Right lobe of liver (tissue), 6 donors: Measurements from ENCODE around the gene CASQ2. TPM values are rescaled to one million over a fixed set of nuclear protein-coding genes. Genes with fewer than 3 reads are reported as not detected.

Experiments used
- ATAC-seq, 4 donors: fragments of 200-7000 bp; cut with Tn5 transposase; one replicate each; pipeline ENCODE4 v1.9.1; 2020; ENCODE audit warnings: mild to moderate bottlenecking in 4 of 4, moderate library complexity in 4 of 4
- DNase-seq, 3 donors: peaks; one replicate each; pipeline ENCODE4 v3.0.0-alpha.2; 2020
- H3K27ac ChIP-seq, 3 donors: fragments of 200-600 bp; one replicate each; pipeline ENCODE4 v1.8.0; 2022
- H3K27me3 ChIP-seq, 2 donors: fragments of 200-600 bp; one replicate each; pipeline ENCODE4 v1.8.0; 2022
- H3K36me3 ChIP-seq, 4 donors: fragments of 200-600 bp; sonication (generic) in 1 of 4; one replicate each; pipeline versions ENCODE4 v1.5.1 to v1.8.0; 2017 to 2022; ENCODE audit warnings: control low read depth in 1 of 4
- H3K4me1 ChIP-seq, 4 donors: fragments of 200-600 bp; sonication (generic) in 1 of 4; one replicate each; pipeline versions ENCODE4 v1.5.1 to v1.8.0; 2017 to 2022; ENCODE audit warnings: control low read depth in 1 of 4
- H3K4me3 ChIP-seq, 3 donors: fragments of 200-600 bp; one replicate each; pipeline ENCODE4 v1.8.0; 2022
- H3K9me3 ChIP-seq, 4 donors: fragments of 200-600 bp; sonication (generic) in 1 of 4; one replicate each; pipeline versions ENCODE4 v1.5.1 to v1.8.0; 2017 to 2022; ENCODE audit warnings: control low read depth in 1 of 4
- POLR2A ChIP-seq: fragments of 450-650 bp; IDR thresholded peaks from one replicate; pipeline ENCODE4 v1.6.1; 2017; ENCODE audit warnings: antibody characterized with exemption, mild to moderate bottlenecking
- WGBS: methylation state at CpG from one replicate; pipeline ENCODE4 v1.1.6; 2018; ENCODE audit warnings: low coverage, low lambda C conversion rate; ENCODE audit not compliant: insufficient coverage; ENCODE audit errors: missing lambda C conversion rate; 5-methylcytosine and 5-hydroxymethylcytosine counted together
- intact Hi-C, 2 donors: fragments of 100-400 bp; cut with DNase I; formaldehyde crosslinking; loops; one replicate each; pipeline versions ENCODE4 v1.11.2 to v1.14.1; 2022
- total RNA-seq, 6 experiments: library from RNA; depleted of rRNA in 2 of 6; stranded (reverse); fragments of >200 nt in 2 of 6; fragmentation: NEBNext Ultra II Directional in 3 of 6; extraction: Animal tissue kit (Norgen Biotek cat#: 25700) in 3 of 6; gene quantifications; one replicate each; pipeline versions ENCODE4 v1.1.0 to v1.2.4, GENCODE V29; 2016 to 2023
- TF ChIP-seq, protein P1 (sequence below), 4 donors: fragments of 200-600 bp in 3 of 4; fragments of 450-650 bp in 1 of 4; IDR thresholded peaks; one replicate each; pipeline versions ENCODE4 v1.5.1 to v1.8.0; 2016 to 2022; ENCODE audit warnings: antibody characterized with exemption in 4 of 4, mild to moderate bottlenecking in 2 of 4
- donor health status: DM: no; HTN: yes; CAD: no.
- donor health status: DM: no; HTN: no; CAD: no.
- donor health status: DM: no; HTN: no; CAD: no.
- donor health status: DM: no; HTN: yes; CAD: no.
- donor health status: DM: no; HTN: yes; CAD: no.

CASQ2 gene
- total RNA-seq, 6 experiments from 2014 or later: 0.09 to 0.44 (median 0.21) TPM; not detected in 2

DNA sequence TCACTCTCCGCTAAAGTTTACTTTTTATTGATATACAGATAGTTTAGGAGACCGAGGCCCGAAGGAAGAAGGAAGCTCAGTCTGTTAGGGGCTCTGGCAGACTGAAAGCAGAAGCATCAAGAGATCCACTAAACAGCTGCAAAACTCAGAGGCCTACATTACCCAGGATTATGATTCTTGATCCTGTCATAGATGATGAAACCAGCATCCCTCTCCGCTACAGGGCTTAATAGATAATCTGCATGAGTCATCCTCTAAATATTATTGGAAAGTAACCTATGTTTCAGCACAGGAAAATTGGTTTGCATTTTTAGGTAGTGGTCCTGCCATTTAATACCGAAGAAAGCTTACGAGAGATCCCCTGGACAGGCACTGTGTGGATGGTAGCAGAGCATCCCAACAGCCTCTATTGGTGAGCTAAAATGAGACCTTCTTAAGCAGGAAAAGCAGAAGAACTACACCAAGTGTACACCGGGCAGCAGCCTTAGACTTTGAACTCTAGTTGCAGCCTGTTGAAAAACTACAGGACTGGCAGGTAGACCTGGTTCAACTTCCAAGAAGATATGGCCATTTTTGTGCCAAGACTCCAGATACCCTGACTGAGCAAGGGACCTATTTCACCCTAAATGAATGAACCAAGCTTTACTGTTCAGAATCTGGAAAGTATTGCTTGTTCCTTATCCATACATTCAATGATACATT is 6.8 kb downstream of the CASQ2 start:
- peak in 1 of 4 donors; percentile 51 for ATAC-seq
- Histone ChIP-seq H3K27ac (no peak overlapping the region), H3K27me3 (no peaks in the 10 kb centered on the region), H3K4me3 (no peak overlapping the region), H3K4me1 (no peaks in the 10 kb centered on the region), H3K36me3 (no peaks in the 10 kb centered on the region), H3K9me3 (no peaks in the 10 kb centered on the region)
- intact Hi-C loops: loop anchor here (10.0 kb wide), 1 partner anchor 147 kb away; no protein-coding TSS in a partner anchor
- 73% methylated on average over 5 of the region's 7 CpGs for WGBS
- TF ChIP-seq, protein P1, sequence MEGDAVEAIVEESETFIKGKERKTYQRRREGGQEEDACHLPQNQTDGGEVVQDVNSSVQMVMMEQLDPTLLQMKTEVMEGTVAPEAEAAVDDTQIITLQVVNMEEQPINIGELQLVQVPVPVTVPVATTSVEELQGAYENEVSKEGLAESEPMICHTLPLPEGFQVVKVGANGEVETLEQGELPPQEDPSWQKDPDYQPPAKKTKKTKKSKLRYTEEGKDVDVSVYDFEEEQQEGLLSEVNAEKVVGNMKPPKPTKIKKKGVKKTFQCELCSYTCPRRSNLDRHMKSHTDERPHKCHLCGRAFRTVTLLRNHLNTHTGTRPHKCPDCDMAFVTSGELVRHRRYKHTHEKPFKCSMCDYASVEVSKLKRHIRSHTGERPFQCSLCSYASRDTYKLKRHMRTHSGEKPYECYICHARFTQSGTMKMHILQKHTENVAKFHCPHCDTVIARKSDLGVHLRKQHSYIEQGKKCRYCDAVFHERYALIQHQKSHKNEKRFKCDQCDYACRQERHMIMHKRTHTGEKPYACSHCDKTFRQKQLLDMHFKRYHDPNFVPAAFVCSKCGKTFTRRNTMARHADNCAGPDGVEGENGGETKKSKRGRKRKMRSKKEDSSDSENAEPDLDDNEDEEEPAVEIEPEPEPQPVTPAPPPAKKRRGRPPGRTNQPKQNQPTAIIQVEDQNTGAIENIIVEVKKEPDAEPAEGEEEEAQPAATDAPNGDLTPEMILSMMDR (IDR thresholded peaks at IDR 0.05): no peak
- no peak for TF ChIP-seq POLR2A
- DNase-seq: no peak

DNA sequence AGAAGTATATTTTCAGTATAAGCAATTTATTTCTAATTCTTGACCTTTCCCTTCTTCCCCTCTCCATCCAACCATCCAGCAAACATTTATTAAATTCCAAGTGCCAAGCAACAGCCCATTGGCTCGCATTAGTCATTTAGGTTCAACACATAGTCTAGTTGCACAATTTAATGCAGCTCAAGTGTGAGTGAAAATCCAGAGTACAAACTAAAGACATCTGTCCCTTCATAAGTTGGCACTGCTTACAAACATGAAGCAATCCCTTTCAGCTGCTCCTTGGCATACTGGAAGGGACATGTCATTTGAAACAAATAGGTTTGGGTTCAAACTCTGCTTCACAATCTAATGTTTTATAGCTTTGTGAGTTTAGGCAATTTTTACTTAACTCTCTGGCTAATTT is 10.7 kb downstream of the CASQ2 start:
- H3K4me1 ChIP-seq: no peaks in the 10 kb centered on the region
- DNase-seq (no peak), ATAC-seq (no peak)
- no peak overlapping the region for H3K4me3 ChIP-seq
- WGBS: 33% methylated on average over 1 of the region's 1 CpG
- H3K27me3 ChIP-seq: no peaks in the 10 kb centered on the region
- TF ChIP-seq POLR2A: no peak
- TF ChIP-seq, protein P1 (IDR thresholded peaks at IDR 0.05): no peak
- no peaks in the 10 kb centered on the region for H3K36me3 ChIP-seq
- no peak overlapping the region for H3K27ac ChIP-seq
- intact Hi-C loops: no loop called here
- no peaks in the 10 kb centered on the region for H3K9me3 ChIP-seq

DNA sequence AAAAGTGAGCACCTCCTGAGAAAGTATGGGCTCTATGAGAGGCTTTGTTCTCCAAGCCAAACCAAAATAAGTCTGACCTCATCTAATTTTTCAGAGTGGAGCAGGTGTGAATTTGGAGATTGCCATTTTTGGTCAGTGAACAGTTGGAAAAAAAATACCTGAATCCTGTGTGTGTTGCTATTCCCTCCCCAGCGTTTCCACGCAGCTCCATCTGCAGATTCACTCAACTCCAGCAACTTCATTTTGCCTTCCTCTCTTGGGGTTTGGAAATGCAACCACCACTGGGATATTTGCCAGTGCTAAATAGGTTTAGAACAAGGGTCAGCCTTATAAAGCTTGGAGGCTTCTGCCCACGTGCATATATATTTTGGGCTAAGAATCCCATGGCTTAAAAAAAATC is 11.2 kb downstream of the CASQ2 start:
- ATAC-seq: no peak
- TF ChIP-seq, protein P1 (IDR thresholded peaks at IDR 0.05): no peak
- no peak for TF ChIP-seq POLR2A
- H3K36me3 ChIP-seq: no peaks in the 10 kb centered on the region
- 56% methylated on average over 2 of the region's 3 CpGs for WGBS
- no peaks in the 10 kb centered on the region for H3K27me3 ChIP-seq
- no peaks in the 10 kb centered on the region for H3K4me1 ChIP-seq
- H3K27ac ChIP-seq: no peak overlapping the region
- H3K4me3 ChIP-seq: no peak overlapping the region
- DNase-seq: no peak
- no peaks in the 10 kb centered on the region for H3K9me3 ChIP-seq
- intact Hi-C loops: no loop called here

DNA sequence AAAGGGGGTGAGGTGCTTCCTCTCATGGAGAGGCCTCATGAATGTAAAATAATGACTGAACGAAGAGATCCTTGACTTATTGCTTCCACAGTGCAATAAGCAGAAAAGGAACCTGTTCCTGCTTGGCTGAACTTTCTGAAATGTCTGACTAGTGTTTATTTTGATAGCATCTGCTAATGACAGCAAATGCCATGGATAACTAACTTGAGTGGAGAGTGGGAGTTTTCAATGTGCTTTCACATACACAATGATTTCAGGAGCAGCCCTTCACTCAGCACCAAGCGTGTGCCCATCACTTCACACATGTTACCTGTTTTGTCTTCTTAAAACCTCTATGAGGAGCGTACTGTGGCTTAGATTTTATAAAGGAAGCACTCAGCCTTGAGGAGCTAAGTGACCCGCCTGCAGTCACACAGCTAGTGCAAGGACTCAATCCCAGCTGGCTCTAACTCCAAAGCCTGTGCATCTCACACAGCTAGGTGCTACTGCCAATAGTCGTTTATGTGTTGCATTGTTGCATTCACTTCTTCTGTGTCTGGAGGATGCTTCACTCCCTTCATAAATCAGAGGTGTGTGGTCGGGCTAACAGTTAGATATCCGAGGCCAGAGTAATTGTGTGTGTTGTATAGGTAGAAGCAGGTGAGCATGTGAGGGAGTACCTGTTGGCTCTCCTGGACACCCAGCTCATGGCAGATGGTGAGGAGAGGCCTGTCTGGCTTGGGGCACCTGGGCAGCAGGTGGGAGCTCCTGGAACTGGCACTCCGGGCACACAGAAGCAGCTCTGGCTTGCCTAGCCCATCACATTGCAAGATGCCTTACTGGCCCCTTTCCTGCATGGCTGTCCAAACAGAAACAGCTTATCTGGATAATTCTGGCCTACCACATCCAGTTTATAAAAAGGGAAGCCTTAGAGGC is 12.8 kb downstream of the CASQ2 start:
- DNase-seq (no peak), ATAC-seq (no peak)
- intact Hi-C loops: no loop called here
- H3K27ac ChIP-seq: no peak overlapping the region
- 77% methylated on average over 5 of the region's 8 CpGs for WGBS
- no peaks in the 10 kb centered on the region for H3K9me3 ChIP-seq
- H3K4me3 ChIP-seq: no peak overlapping the region
- H3K36me3 ChIP-seq: no peaks in the 10 kb centered on the region
- TF ChIP-seq POLR2A: no peak
- TF ChIP-seq, protein P1 (IDR thresholded peaks at IDR 0.05): no peak
- H3K27me3 ChIP-seq: no peaks in the 10 kb centered on the region
- no peaks in the 10 kb centered on the region for H3K4me1 ChIP-seq
